Activated effector memory CD4-positive, alpha-beta T cell treated with Interleukin-2 at 50 U/mL for 16 hours (primary cell): ENCODE data around the gene RIPOR1.
A peak's percentile ranks its signal among the peaks of the same experiment; 100 is the strongest.

Experiments
- DNase-seq: peaks from one replicate; pipeline ENCODE4 v3.0.0-alpha.2; 2020

The RIPOR1 gene

DNA sequence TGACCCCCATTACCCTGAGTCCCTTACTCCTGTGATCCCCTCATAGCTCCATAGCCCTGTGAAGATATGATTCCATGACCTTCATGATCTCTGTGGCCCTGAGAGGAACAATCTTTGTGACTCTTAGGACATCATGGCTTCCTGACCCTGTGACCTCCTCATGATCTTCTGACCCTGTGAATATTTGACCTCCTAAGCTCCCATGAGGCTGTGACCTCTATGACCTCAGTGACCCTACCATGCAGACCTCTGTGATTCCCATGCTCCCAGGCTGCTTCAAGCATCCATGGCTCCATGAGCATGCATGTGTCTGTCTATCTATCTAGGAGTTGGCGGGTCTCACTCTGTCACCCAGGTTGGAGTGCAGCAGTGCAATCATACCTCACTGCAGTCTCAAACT is 12.1 kb downstream of the RIPOR1 start:
- no peak for DNase-seq

DNA sequence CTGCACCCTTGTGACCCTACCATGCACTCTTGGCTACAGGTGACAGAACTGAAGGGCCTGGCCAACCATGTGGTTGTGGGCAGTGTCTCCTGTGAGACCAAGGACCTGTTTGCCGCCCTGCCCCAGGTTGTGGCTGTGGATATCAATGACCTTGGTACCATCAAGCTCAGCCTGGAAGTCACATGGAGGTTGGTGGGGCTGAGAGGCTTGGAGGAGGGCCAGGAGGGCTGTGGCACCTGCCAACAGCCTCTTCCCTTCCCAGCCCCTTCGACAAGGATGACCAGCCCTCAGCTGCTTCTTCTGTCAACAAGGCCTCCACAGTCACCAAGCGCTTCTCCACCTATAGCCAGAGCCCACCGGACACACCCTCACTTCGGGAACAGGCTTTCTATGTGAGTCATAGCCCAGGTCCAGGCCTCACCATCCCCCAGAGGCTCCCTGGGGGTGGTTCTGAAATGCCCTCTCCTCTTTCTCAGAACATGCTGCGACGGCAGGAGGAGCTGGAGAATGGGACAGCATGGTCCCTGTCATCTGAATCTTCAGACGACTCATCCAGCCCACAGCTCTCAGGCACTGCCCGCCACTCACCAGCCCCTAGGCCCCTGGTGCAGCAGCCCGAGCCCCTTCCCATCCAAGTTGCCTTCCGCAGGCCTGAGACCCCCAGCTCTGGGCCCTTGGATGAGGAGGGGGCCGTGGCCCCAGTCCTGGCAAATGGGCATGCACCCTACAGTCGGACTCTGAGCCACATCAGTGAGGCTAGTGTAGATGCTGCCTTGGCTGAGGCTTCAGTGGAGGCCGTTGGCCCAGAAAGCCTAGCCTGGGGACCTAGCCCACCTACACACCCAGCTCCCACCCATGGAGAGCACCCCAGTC is 13.0 kb downstream of the RIPOR1 start:
- no peak for DNase-seq

DNA sequence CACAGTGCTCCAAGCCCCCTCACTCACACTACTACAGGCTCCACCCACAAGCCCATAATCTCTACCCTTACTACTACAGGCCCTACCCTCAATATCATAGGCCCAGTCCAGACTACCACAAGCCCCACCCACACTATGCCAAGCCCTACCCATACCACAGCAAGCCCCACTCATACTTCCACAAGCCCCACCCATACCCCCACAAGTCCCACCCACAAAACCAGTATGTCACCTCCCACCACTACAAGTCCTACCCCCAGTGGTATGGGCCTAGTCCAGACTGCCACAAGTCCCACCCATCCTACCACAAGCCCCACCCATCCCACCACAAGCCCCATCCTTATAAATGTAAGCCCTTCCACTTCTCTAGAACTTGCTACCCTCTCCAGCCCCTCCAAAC is 13.8 kb downstream of the RIPOR1 start:
- peak; percentile 76 for DNase-seq

DNA sequence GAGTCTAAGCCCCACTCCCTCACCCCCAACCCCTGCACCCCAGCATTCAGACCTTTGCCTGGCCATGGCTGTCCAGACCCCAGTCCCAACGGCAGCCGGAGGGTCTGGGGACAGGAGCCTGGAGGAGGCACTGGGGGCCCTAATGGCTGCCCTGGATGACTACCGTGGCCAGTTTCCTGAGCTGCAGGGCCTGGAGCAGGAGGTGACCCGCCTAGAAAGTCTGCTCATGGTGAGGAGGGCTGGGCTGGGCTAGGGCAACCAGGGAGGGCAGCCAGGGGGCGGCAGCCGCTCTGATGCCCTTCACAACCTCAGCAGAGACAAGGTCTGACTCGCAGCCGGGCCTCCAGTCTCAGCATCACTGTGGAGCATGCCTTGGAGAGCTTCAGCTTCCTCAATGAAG is 14.4 kb downstream of the RIPOR1 start:
- no peak for DNase-seq

DNA sequence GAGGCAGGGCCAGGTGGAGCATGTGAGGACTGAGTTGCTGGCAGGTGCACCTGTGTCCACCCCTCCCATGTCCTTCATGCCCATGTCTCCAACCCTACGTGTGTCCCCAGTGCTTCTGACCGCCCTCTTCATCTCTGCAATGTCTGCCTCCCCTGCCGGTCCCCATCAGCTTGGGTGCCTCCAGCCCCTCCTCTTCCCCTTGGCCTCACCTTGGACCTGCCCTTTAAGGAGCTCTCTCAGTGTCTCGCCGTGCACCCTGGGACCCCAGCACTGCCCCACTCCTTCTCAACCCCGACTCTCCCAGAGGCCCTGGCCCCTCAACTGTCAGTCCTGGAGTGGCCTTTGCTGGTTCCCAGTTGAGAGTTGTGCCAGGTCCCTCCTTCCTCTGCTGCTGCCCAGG is 15.0 kb downstream of the RIPOR1 start:
- no peak for DNase-seq

DNA sequence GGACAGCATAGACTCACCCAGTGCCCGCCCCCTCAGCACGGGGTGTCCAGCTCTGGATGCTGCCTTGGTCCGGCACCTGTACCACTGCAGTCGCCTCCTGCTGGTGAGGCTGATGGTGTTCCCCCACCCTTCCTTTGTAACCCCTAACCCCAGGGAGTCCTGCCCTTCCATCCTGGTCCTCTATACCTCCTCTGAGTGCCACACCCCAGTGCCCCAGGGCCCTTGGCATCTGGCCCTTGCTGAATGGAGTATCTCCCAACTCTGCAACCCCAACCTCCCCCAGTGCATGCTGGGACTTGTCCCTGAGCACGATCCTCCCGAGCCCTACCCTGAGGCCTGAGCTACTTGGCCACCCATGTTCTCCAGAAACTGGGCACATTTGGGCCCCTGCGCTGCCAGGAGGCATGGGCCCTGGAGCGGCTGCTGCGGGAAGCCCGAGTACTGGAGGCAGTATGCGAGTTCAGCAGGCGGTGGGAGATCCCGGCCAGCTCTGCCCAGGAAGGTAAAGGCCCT is 15.8 kb downstream of the RIPOR1 start:
- DNase-seq, result no peak

DNA sequence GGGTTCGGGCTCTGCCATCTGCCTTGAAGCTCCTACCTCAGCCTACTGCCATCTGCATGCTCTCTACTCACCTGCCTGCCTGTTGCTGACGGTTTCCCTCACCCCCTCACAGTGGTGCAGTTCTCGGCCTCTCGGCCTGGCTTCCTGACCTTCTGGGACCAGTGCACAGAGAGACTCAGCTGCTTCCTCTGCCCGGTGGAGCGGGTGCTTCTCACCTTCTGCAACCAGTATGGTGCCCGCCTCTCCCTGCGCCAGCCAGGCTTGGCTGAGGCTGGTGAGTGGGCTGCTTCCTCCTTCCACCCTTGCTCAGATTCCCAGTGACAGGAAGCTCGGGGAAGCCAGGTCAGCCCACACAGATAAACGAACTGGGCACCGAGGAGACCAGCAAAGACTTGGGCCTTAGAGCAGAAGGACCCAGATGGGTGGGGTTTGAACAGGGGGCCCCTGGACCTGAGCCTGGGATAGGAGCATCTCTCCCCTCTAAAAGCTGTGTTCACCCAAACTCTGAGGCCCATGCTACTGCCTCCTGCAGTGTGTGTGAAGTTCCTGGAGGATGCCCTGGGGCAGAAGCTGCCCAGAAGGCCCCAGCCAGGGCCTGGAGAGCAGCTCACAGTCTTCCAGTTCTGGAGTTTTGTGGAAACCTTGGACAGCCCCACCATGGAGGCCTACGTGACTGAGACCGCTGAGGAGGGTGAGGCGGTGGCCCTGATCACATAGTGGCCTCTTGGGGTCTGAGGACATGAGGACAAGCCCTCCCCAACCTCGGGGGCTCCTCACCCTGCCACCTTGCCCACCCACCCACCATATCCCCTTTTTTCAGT is 16.4 kb downstream of the RIPOR1 start:
- no peak for DNase-seq

DNA sequence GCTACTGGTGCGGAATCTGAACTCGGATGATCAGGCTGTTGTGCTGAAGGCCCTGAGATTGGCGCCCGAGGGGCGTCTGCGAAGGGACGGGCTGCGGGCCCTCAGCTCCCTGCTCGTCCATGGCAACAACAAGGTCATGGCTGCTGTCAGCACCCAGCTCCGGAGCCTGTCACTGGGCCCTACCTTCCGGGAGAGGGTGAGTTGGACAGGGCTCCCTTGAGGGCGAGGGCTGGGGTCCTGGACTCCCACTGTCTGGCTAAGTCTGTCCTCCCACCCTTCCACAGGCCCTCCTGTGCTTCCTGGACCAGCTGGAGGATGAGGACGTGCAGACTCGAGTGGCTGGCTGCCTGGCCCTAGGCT is 17.0 kb downstream of the RIPOR1 start:
- DNase-seq, result no peak

DNA sequence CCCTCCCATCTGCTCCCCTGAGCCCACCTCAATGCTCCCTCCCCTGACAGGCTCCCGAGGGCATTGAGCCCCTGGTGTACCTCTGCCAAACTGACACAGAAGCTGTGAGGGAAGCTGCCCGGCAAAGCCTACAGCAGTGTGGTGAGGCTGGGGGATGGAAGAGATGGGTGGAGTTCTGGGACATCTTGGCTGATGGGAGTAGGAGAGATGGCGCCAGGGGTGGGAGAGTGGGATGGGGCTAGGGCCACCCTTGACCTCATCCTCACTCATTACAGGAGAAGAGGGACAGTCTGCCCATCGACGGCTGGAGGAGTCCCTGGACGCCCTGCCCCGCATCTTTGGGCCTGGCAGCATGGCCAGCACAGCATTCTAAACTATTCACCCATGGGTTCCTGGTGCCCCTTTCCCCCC is 17.5 kb downstream of the RIPOR1 start:
- DNase-seq, result no peak

DNA sequence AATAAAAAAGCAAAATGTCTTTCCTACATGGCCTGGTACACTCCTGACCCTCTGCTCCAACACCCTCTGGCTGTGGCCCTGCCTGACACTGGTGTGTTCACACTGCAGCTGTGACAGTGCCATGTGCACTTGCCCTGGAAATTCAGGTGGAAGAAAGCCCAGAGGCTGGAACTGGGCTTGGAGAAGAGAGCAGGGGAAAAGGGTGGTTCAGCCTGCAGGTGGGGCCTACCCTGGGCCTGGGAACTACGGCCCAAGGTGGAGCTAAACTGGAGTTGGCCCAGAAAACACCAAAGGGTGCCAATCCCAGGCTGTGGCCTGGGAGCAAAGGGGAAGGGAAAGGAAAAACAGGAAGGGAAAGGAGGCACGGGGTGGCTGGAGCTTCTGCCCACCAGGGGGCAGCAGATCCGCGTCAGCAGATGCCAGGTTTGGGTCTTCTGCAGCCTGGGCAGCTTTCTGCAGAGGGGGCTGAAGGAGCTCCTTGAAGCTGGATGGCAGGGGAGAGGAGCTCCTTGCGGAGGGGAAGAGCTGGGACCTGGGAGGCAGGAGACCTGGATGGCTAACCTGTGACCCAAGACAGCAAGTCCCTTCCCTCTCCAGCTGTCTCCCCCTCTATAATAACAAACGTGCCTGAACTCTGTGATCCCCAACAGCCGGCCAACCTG is 18.3 kb downstream of the RIPOR1 start:
- peak; percentile 61 for DNase-seq

DNA sequence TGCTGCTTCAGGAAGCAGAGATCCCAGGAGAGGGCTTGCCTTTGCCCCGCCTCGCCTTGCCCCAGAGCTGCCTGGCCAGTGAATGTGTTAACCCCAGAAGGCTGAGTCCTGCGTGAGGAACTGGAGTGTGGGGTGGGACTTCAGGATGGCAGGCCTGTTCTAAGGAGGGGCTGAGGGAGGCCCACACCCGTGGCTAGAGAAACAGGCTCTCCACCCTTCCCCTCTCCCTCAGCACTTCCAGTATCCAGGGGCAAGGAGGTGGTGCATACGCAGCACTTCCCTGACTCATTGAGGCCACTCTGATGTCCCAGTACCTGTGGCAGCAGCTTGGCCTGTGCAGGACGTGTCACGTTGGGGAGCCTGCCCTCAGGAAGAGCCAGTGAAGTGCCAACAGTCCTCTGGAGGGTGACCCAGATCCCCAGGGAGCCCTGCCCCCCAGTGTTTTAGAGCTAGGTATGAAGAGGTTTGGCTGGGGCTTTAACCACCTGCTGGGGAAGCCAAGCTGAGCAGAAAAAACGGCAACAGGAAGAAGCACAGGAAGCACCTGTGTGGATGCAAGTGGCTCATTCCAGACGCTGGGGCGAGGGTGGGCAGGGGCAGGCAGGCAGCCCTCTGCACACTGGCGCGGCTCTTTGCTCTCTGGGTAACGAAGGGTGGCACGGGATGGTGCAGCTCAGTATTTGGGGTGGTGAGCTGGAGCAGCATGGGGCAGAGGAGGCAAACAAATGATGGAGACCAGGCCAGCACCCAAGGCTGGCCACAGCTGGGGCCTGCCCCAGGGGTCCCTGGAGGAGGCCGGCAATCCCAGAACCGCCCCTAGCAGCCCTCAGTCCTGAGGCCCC is 19.0 kb downstream of the RIPOR1 start:
- DNase-seq, result peak; percentile 43

DNA sequence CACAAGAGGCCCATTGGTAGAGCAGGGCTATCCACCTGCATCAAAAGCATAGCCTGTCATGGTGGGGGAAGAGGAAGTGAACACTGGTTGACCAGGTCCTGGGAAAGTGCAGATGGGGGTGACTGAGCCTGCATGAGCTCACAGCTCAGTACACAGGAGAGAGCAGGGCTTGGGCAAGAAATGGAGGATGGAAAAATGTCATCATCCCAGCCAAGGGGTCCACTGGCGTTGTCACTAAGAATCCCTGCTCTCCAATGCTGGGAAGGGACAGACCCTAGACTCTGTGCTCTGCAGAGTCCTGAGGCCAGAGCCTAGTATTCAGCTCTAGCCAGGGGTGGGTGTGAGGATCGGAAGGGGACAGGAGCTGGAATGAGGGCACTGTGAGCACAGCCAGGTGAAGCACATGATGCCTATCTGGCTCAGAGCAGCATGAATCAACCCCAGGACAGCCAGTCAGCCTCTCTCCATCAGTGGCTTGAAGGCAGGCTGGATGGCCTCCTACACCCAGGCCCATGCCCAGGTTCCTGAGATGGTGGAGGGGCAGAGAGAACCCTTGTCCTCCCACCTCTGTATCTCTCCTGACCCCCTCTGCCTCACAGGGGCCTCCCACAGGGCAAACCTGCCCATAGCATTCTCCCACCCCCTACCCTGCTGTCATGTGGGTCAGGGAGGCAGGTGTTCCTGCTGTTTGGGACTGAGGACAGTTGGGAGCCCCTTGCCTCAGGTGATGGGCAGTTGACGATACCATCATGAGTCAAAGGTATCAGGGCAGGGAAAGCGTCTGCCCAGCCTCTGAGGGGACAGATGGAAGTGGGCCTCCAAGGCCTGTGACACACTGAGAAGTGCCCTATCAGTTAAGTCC is 19.9 kb downstream of the RIPOR1 start:
- DNase-seq, result no peak

DNA sequence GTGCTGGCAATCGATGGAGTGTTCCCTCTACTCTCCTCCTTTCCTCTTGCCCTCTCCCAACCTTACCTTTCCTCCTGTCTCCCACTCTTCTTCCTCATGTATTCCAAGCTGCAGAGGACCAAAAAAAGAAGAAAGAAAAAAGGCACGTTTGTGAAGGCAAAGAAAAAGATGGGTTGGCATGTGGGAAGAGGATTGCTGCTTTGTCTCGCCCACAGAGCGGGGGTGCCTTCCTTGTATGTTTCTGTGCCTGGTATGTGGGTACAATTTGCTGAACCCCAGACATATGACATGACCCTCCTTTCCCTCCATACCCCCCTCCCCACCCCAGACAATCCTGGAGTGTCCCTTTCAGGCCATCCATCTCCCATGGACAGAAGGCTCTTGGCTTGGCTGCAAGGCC is 20.6 kb downstream of the RIPOR1 start:
- no peak for DNase-seq

DNA sequence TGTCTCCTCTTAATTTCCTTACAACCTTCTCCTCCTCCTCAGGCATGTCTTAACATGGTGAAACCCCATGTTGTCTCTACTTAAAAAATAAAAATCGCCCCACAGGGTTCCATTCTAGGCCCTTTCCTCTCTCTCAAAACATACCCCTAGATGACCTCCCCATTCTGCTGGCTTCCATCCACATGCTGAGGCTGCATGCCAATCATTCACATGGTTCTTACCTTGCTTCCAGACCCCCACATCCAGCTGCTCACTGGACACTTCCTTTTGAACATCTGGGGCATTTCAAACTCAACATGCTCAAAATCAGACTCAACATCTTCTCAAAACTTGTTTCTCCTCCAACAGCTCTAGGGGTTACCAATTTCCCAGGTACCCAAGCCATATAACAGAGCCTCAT is 21.3 kb downstream of the RIPOR1 start:
- DNase-seq, result no peak

DNA sequence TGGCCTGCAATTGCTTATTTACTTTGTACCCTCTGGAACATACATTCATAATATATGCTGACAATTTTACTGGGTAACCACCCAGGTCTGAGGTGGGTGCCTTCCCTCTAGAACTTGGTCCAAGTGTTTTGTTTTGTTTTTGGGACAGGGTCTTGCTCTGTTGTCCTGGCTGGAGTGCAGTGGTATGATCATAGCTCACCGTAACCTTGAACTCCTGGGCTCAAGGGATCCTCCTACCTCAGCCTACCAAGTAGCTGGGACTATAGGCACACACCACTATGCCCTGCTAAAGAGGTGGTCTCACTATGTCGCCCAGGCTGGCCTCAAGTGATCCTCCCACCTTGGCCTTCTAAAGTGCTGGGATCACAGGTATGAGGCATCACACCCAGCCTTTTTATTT is 22.5 kb downstream of the RIPOR1 start:
- DNase-seq, result no peak

DNA sequence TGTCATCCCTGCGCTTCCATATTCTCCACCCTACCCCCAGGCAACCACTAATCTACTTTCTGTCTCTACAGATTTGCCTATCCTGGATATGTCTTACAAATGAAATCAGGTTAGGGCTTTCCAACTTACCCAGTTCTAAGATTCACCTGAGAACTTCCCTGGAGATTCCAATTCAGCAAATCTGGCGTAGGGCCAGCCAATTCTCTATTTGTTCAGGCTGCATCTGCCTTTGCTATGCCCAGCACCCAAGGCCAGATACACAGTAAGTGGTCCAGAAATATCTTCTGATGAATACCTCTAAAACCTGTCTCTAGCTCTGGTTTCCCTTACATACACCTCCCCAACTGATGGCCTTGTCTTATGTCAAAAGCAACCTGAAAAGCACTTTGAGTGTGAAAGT is 23.3 kb downstream of the RIPOR1 start:
- DNase-seq, result no peak

DNA sequence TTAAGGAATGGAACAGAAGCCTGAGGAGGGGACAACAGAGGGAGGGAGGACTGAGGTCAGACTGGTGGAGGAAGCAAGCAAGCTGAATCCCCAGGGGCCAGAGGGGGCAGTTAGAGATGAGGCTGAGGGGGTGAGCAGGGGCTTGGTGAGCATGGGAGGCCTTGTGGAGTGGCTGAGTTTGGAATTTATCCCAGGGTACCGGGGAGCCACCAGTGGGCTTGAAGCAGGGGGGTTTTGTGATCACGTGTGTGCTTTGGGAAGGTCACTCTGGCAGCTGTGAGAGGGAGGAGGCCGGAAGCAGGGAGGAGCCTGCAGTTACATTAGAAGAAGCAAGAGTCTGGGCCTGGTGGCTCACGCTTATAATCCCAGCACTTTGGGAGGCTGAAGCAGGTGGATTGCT is 23.8 kb downstream of the RIPOR1 start:
- no peak for DNase-seq

DNA sequence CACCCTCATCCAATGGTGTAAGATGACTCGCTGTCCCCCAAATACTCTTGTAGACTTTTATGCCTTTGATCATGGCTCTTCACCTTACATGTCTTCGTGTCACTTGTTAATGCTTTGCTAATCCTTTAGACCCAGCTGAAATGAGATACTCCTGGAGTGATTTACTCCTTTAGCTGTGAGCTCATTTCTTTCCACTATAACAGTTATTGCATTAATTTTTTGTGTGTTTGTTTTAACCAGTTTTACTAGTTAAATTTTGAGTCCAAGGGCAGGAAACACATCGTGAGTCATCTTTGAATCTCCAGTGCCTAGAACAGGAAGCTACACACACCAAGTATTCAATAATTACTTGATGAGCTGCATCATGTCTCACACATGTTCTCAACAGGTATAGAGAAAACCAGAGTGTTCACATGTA is 27.2 kb downstream of the RIPOR1 start:
- DNase-seq, result no peak

DNA sequence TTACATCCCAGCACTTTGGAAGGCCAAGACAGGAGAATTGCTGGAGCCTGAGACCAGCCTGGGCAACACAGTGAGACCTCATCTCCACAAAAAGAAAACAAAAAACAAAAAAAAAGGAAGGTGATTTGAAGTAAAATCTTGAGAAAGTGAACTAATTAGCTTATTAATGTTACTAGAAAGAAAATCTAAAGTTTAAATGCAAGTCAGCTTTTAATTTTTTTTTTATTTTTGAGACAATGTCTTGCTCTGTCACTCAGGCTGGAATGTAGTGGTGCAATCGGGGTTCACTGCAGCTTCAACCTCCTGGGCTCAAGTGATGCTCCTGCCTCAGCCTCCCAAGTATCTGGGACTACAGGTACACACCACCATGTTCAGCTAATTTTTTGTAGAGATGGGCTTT is 30.2 kb downstream of the RIPOR1 start:
- DNase-seq, result no peak

DNA sequence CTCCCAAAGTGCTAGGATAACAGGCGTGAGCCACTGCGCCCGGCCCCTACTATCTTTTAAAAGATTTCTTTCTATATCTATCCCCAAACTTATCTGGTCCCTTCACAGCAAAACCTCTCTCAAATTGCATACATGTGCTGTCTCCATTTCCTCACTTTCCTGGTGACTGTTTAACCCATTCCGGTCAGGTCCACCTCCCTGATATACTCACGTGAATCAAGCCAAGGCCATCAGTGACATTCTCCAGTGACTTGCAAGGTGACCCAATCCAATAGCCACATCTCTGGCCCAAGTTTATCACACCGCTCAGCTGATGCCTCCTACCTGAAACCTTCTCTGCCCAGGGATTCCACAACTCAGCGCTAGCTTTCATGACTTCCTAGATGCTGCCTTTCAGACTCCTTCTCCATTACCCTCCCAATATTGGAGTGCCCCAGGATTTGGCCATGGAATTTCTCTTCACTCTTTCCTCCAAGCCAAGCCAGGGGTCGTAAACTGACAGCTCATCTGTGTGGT is 32.3 kb downstream of the RIPOR1 start:
- no peak for DNase-seq

DNA sequence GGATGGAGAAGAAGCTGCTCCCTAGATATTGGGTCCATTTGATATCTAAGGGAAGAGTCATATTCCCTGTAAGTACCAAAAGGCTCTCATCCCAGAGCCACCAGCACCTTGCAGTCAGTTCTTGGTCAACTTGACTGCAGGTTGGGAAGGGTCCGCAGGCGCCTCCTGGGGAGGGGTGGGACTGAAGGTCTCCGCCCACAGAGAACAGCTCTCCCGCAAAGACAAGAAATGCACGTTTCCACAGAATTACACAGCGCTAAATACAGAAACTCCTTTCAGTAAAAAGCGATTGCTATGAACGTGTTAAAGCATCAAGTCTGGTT is 32.8 kb downstream of the RIPOR1 start:
- DNase-seq, result no peak
